BE2C (cell line): ENCODE results near the gene SSNA1.

ENCODE experiments used
- DNase-seq: peaks from one replicate; pipeline ENCODE4 v3.0.0-alpha.2; 2020
- H3K27me3 ChIP-seq: fragments of 250-450 bp; sonication (Bioruptor Pico); 2 replicates; pipeline ENCODE4 v1.5.1; 2020; ENCODE audit warnings: mild to moderate bottlenecking
- H3K36me3 ChIP-seq: fragments of 250-450 bp; sonication (Bioruptor Pico); 2 replicates; pipeline ENCODE4 v1.5.1; 2020; ENCODE audit warnings: mild to moderate bottlenecking
- H3K4me1 ChIP-seq: fragments of 250-450 bp; sonication (Bioruptor Pico); 2 replicates; pipeline ENCODE4 v1.5.1; 2020
- H3K4me3 ChIP-seq: 2 replicates; pipeline ENCODE4 v1.5.1; 2011; ENCODE audit warnings: low read depth, low read length
- H3K9me3 ChIP-seq: fragments of 250-450 bp; sonication (Bioruptor Pico); 2 replicates; pipeline ENCODE4 v1.5.1; 2020
- TF ChIP-seq, protein P1 (sequence below): IDR thresholded peaks from 2 replicates; pipeline ENCODE4 v1.5.1; 2012; ENCODE audit warnings: mild to moderate bottlenecking, low read depth, low read length

SSNA1 gene

DNA sequence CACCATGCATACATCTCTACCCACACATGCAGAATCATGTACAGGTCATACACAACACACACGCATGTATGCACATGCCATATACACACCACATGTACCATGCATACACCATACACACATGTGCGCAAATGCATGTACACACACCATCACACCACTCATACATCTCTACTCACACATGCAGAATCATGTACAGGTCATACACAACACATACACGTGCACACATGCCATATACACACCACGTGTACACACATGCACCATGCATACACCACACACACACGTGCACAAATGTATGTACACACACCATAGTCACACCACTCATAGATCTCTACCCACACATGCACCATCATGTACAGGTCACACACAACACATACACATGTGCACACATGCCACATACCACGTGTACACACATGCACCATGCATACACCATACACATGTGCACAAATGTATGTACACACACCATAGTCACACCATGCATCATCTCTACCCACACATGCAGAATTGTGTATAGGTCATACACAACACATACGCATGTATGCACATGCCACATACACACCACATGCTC, 35.6 kb upstream of the SSNA1 start:
- Histone ChIP-seq H3K27me3 (no peaks in the 10 kb centered on the region), H3K4me1 (peaks cover 9% of the 10 kb centered on the region), H3K9me3 (no peaks in the 10 kb centered on the region), H3K4me3 (no peak overlapping the region), H3K36me3 (no peaks in the 10 kb centered on the region)
- DNase-seq: no peak
- TF ChIP-seq, protein P1, sequence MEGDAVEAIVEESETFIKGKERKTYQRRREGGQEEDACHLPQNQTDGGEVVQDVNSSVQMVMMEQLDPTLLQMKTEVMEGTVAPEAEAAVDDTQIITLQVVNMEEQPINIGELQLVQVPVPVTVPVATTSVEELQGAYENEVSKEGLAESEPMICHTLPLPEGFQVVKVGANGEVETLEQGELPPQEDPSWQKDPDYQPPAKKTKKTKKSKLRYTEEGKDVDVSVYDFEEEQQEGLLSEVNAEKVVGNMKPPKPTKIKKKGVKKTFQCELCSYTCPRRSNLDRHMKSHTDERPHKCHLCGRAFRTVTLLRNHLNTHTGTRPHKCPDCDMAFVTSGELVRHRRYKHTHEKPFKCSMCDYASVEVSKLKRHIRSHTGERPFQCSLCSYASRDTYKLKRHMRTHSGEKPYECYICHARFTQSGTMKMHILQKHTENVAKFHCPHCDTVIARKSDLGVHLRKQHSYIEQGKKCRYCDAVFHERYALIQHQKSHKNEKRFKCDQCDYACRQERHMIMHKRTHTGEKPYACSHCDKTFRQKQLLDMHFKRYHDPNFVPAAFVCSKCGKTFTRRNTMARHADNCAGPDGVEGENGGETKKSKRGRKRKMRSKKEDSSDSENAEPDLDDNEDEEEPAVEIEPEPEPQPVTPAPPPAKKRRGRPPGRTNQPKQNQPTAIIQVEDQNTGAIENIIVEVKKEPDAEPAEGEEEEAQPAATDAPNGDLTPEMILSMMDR: no peak

DNA sequence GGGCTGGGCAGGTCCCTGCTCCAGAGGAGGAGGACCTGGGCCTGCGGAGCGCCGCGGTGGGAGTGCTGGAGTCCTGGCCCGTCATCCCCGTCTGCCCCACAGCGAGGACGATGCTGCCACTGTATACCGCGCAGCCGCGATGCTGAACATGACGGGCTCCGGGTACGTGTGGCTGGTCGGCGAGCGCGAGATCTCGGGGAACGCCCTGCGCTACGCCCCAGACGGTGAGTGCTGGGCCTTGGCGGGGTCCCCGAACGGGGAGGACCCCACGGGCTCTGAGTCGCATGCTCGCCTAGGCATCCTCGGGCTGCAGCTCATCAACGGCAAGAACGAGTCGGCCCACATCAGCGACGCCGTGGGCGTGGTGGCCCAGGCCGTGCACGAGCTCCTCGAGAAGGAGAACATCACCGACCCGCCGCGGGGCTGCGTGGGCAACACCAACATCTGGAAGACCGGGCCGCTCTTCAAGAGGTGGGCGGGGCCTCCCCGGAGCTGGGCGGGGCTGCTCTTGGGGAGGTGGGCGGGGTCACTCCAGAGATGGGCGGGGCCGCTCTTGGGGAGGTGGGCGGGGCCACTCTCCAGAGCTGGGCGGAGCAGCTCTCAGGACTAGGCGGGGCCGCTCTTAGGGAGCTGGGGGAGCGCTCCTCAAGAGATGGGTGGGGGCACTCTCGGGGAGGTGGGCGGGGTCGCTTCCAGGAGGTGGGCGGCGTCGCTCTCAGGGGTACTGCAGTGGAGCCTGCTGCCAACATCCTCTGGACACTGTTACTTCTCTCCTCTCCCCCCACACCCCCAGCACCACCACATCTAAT, 31.7 kb upstream of the SSNA1 start:
- no peaks in the 10 kb centered on the region for H3K36me3 ChIP-seq
- no peaks in the 10 kb centered on the region; the same call in 1 of the 2 replicates for H3K4me1 ChIP-seq
- no peaks in the 10 kb centered on the region for H3K9me3 ChIP-seq
- peak; percentile 54 for DNase-seq
- H3K27me3 ChIP-seq: no peaks in the 10 kb centered on the region
- no peak overlapping the region for H3K4me3 ChIP-seq
- TF ChIP-seq, protein P1: no peak

DNA sequence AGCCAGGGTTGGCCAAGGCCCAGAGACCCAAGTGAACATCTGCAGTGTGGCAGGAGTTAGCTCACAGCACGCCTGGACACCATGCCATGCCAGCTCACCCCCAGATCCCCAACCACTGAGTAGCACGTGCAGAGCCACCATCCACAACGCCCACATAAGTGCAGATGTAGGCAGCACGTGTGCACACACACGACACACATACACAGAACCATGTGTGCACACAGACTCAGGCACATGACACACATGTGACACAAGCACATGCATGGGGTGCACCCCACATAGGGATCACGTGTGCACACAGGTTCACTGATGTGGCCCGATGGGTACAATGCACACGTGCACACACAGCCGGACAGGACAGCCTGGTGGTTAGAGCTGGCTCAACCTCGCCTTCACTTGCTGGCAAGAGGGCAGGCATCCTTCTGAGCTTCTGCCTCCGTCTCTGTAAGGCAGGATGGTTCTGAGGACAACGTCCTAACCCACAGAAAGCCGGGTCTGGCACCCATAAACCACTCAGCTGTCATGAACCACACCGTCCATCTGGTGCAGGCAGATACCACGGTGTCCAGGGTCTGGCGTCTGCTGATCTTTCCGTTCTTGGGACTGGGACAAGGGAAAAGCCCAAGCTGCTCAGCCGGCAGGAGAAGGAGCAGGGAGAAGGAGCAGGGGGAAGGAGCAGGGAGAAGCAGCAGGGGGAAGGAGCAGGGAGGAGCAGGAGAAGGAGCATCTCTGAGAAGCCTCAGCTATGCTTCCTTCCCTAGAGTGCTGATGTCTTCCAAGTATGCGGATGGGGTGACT, 30.7 kb upstream of the SSNA1 start:
- Histone ChIP-seq H3K4me1 (no peaks in the 10 kb centered on the region; the same call in 1 of the 2 replicates), H3K9me3 (no peaks in the 10 kb centered on the region), H3K27me3 (no peaks in the 10 kb centered on the region), H3K36me3 (no peaks in the 10 kb centered on the region), H3K4me3 (no peak overlapping the region)
- no peak for DNase-seq
- TF ChIP-seq, protein P1: no peak

DNA sequence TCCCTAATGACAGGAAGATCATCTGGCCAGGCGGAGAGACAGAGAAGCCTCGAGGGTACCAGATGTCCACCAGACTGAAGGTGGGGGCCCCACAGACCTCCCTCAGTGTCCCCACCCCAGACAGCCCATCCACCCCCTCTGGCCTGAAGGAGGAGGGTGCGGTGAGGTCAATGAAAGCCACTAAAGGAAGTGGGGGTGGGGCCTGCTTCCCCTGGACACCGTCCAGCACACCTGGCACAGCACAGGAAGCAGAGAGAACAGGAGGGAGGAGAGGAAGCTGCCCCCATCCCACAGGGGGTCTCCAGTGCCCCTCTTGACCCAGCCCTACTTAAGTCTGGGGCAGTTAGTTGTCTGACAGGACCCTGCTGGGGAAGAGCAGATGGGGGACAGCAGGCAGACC, 29.9 kb upstream of the SSNA1 start:
- Histone ChIP-seq H3K36me3 (no peaks in the 10 kb centered on the region), H3K9me3 (no peaks in the 10 kb centered on the region), H3K4me1 (no peaks in the 10 kb centered on the region; the same call in 1 of the 2 replicates), H3K4me3 (no peak overlapping the region), H3K27me3 (0 out of 2 replicates have a peak, but pooled peaks cover under 1% of the 10 kb centered on the region)
- DNase-seq: no peak
- TF ChIP-seq, protein P1: no peak

DNA sequence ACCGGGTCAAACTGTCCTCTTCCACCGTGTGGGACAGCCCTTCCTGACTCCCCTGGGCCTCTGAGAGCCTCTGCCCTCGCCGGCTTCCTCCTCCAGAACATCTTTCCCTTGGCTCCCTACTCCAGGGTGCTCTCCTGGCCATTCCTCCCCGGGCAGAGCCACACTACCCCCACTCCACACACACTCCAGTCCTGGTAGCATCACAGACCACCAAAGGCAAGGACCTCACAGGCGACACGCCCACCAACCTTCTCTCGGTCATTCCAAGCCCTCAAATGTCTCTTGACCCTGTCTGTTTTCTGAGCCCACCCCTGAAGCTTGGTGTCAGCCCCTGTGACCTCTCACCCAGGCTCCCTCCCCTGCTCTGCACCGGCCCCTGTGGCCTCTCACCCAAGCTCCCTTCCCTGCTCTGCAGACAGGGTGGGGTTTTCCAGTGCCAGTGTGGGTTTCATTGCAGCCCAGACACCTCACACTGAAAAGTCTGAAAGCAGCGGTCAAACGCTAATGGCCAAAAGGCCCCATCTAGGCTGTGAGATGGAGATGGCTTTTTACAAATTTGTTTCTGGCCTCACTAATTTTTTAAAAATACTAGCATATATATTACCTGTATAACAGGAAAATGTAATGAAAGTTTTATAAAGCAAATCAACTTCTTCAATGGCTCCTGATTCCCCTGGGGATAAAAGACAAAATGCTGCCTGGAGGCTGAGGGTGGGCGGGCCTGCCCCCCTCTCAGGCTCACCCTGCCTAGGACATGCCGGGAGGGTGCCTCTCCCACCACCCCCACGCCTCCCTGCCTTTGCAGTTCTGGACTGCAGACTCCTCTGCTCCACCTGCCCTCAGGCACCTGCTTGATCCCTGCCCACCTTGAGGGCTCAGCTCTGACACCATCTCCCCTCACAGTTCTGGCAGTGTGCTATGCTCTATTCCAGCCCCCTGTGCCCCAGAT, 29.1 kb upstream of the SSNA1 start:
- H3K36me3 ChIP-seq: no peaks in the 10 kb centered on the region
- peaks cover 4% of the 10 kb centered on the region; the same call in 1 of the 2 replicates for H3K27me3 ChIP-seq
- no peak for DNase-seq
- H3K4me1 ChIP-seq: no peaks in the 10 kb centered on the region; the same call in 1 of the 2 replicates
- no peaks in the 10 kb centered on the region for H3K9me3 ChIP-seq
- no peak overlapping the region for H3K4me3 ChIP-seq
- TF ChIP-seq, protein P1: no peak
